K562 (cell line): ENCODE measurements around the gene CLCF1. TPM values are rescaled to one million over a fixed set of nuclear protein-coding genes. Genes with fewer than 3 reads are reported as not detected.
A peak's percentile ranks its signal among the peaks of the same experiment; 100 is the strongest.

Source experiments
- ATAC-seq: fragments of 200-7000 bp; cut with Tn5 transposase; 3 replicates; pipeline ENCODE4 v1.9.1; 2020; ENCODE audit warnings: moderate library complexity
- BruUV-seq: library from RNA; stranded (reverse); fragments of 400-500 nt; replicated peaks from 2 replicates; lab custom pipeline; 2021; lab: Mats Ljungman, UMichigan
- CTCF ChIA-PET: fragments of 300-600 bp; formaldehyde crosslinking; extraction: SDS; loops from one replicate; lab custom pipeline; 2021; ENCODE audit warnings: low intra/inter-chr PET ratio; lab: Yijun Ruan, JAX
- POLR2A ChIA-PET: fragments of 300-600, 350-650 bp; sonication (Branson Sonifier 250); formaldehyde crosslinking; extraction: SDS; loops from one replicate; lab custom pipeline; 2021; ENCODE audit warnings: antibody characterized with exemption, inconsistent platforms; lab: Yijun Ruan, JAX
- DNase-seq, 4 experiments: peaks; one replicate each; pipeline versions ENCODE4 v3.0.0 to v3.0.0-alpha.2; 2011 to 2018; ENCODE audit warnings: low spot score in 3 of 4, mixed read lengths in 3 of 4; ENCODE audit errors: extremely low read depth in 1 of 4
- FAIRE-seq: peaks from 2 replicates; lab custom pipeline; 2011; peaks lifted over from hg19 to GRCh38; lab: Jason Lieb, UNC
- H2AFZ ChIP-seq: 2 replicates; pipeline ENCODE4 v1.6.0; 2011; ENCODE audit warnings: low read depth, low read length, control low read depth, inconsistent platforms
- H3K27ac ChIP-seq: fragments of 200-600 bp; 3 replicates; pipeline ENCODE4 v1.8.0; 2011; ENCODE audit warnings: low read depth, mild to moderate bottlenecking, control low read depth, inconsistent platforms, low read length, moderate library complexity, mixed read lengths; ENCODE audit errors: extremely low read depth
- H3K27me3 ChIP-seq, 2 experiments: fragments of 300-600 bp in 1 of 2; 2 replicates in 1 of 2; 3 replicates in 1 of 2; pipeline versions ENCODE4 v1.6.0 to v1.8.0; 2011; ENCODE audit warnings: inconsistent platforms in 2 of 2, low read length in 2 of 2, mild to moderate bottlenecking in 1 of 2, mixed read lengths in 1 of 2, moderate library complexity in 1 of 2; ENCODE audit not compliant: control insufficient read depth in 2 of 2, insufficient read depth in 2 of 2
- H3K36me3 ChIP-seq: fragments of 300-600 bp; 3 replicates; pipeline ENCODE4 v1.8.0; 2011; ENCODE audit warnings: mild to moderate bottlenecking, low read length, inconsistent platforms; ENCODE audit not compliant: control insufficient read depth, insufficient read depth
- H3K4me1 ChIP-seq, 2 experiments: fragments of 200-600 bp in 1 of 2; replicated peaks in 1 of 2; 2 replicates in 1 of 2; 3 replicates in 1 of 2; pipeline versions ENCODE4 v1.5.1 to v1.8.0; 2011; ENCODE audit warnings: inconsistent platforms in 2 of 2, low read length in 2 of 2, mild to moderate bottlenecking in 1 of 2, mixed read lengths in 1 of 2, moderate library complexity in 1 of 2; ENCODE audit not compliant: control insufficient read depth in 2 of 2, insufficient read depth in 2 of 2
- H3K4me2 ChIP-seq: 2 replicates; pipeline ENCODE4 v1.6.1; 2011; ENCODE audit warnings: low read length, control low read depth, inconsistent platforms, mixed read lengths; ENCODE audit not compliant: insufficient read depth
- H3K4me3 ChIP-seq: fragments of 200-600 bp; sonication (generic), shearing (Covaris generic); 2 replicates; pipeline ENCODE4 v1.5.1; 2016; ENCODE audit warnings: control low read depth, inconsistent platforms
- H3K79me2 ChIP-seq: fragments of 200-600 bp; 3 replicates; pipeline ENCODE4 v1.8.0; 2011; ENCODE audit warnings: low read length, inconsistent platforms; ENCODE audit not compliant: control insufficient read depth, insufficient read depth
- H3K9ac ChIP-seq, 2 experiments: 2 replicates each; pipeline versions ENCODE4 v1.6.0 to v1.6.1; 2011; ENCODE audit warnings: low read depth in 2 of 2, low read length in 2 of 2, control low read depth in 1 of 2, inconsistent platforms in 1 of 2, mild to moderate bottlenecking in 1 of 2, mixed read lengths in 1 of 2; ENCODE audit not compliant: insufficient read depth in 1 of 2
- H3K9me1 ChIP-seq: one replicate; pipeline ENCODE4 v1.6.0; 2011; ENCODE audit warnings: inconsistent platforms, mild to moderate bottlenecking, low read length, moderate library complexity; ENCODE audit not compliant: control insufficient read depth, insufficient read depth
- H3K9me3 ChIP-seq: replicated peaks from 2 replicates; pipeline ENCODE4 v1.5.1; 2011; ENCODE audit warnings: low read depth, low read length, inconsistent platforms; ENCODE audit not compliant: control insufficient read depth, insufficient read depth
- H4K20me1 ChIP-seq: replicated peaks from 2 replicates; pipeline ENCODE4 v1.6.1; 2011; ENCODE audit warnings: low read length, inconsistent platforms, mixed read lengths; ENCODE audit not compliant: control insufficient read depth, insufficient read depth
- BACH1 ChIP-seq: fragments of 200-800 bp; sonication (Bioruptor generic); IDR thresholded peaks from 2 replicates; pipeline ENCODE4 v1.6.1; 2016; ENCODE audit warnings: missing genetic modification characterization, missing compliant biosample characterization
- C11orf30 ChIP-seq: fragments of 450-650 bp; IDR thresholded peaks from 2 replicates; pipeline ENCODE4 v1.6.1; 2016; ENCODE audit warnings: low read depth, mild to moderate bottlenecking
- CBX3 ChIP-seq, 2 experiments: IDR thresholded peaks; 1 replicate in 1 of 2; 2 replicates in 1 of 2; pipeline ENCODE4 v1.6.1; 2012; ENCODE audit warnings: inconsistent platforms in 2 of 2, low read length in 2 of 2, borderline replicate concordance in 1 of 2, control low read depth in 1 of 2
- CHD1 ChIP-seq: fragments of 200-600 bp; sonication (generic); IDR thresholded peaks from one replicate; pipeline ENCODE4 v1.6.1; 2012; ENCODE audit warnings: mild to moderate bottlenecking, moderate library complexity, low read length, inconsistent platforms
- CHD2 ChIP-seq: IDR thresholded peaks from 2 replicates; pipeline ENCODE4 v1.6.1; 2011; ENCODE audit warnings: low read depth, low read length
- ELF4 ChIP-seq: fragments of 450-650 bp; formaldehyde crosslinking; IDR thresholded peaks from 2 replicates; pipeline ENCODE4 v1.4.0; 2022; ENCODE audit warnings: missing genetic modification characterization
- EZH2 ChIP-seq: IDR thresholded peaks from 2 replicates; pipeline ENCODE4 v1.6.1; 2012; ENCODE audit warnings: low read depth, mild to moderate bottlenecking, inconsistent platforms, low read length, borderline replicate concordance
- HDAC2 ChIP-seq: fragments of 450-650 bp; IDR thresholded peaks from 2 replicates; pipeline ENCODE4 v1.6.1; 2016; ENCODE audit warnings: mild to moderate bottlenecking
- HOXB6 ChIP-seq: fragments of 250-450 bp; sonication (Bioruptor Pico); IDR thresholded peaks from 2 replicates; pipeline ENCODE4 v1.5.1; 2022; ENCODE audit warnings: mild to moderate bottlenecking, borderline replicate concordance
- NRF1 ChIP-seq, 2 experiments: fragments of 450-650 bp; IDR thresholded peaks in 1 of 2; conservative IDR thresholded peaks in 1 of 2; 2 replicates each; pipeline ENCODE4 v1.6.1; 2014; ENCODE audit warnings: mild to moderate bottlenecking in 2 of 2
- PML ChIP-seq: IDR thresholded peaks from 2 replicates; pipeline ENCODE4 v1.6.1; 2012; ENCODE audit warnings: low read length, inconsistent platforms
- POLR2AphosphoS2 ChIP-seq: IDR thresholded peaks from 2 replicates; pipeline ENCODE4 v1.6.1; 2012; ENCODE audit warnings: low read length, improper control_type of control experiment
- TRIM24 ChIP-seq, 2 experiments: fragments of 450-650 bp; IDR thresholded peaks; 2 replicates each; pipeline ENCODE4 v1.6.1; 2016
- XRCC3 ChIP-seq: fragments of 450-650 bp; IDR thresholded peaks from 2 replicates; pipeline ENCODE4 v1.6.1; 2017; ENCODE audit warnings: mild to moderate bottlenecking, moderate library complexity
- ZFX ChIP-seq: sonication (generic); formaldehyde crosslinking; IDR thresholded peaks from 2 replicates; pipeline ENCODE4 v1.8.0; 2022; ENCODE audit warnings: mild to moderate bottlenecking, missing genetic modification reagents, moderate library complexity
- ZNF146 ChIP-seq: IDR thresholded peaks from one replicate; pipeline ENCODE4 v1.6.1; 2018; ENCODE audit warnings: missing compliant biosample characterization; ENCODE audit not compliant: unreplicated experiment
- ZNF431 ChIP-seq: sonication (generic); formaldehyde crosslinking; IDR thresholded peaks from 2 replicates; pipeline ENCODE4 v1.8.0; 2022; ENCODE audit warnings: mild to moderate bottlenecking, missing genetic modification reagents
- WGBS: fragments of 100-300 bp; shearing (Covaris generic); methylation state at CpG from one replicate; pipeline ENCODE4 v1.1.6; 2016; ENCODE audit warnings: low coverage, mixed read lengths; ENCODE audit not compliant: insufficient coverage; ENCODE audit errors: missing lambda C conversion rate; 5-methylcytosine and 5-hydroxymethylcytosine counted together
- in situ Hi-C: fragments of 300-500 bp; cut with MboI; formaldehyde crosslinking; loops from 4 replicates; pipeline ENCODE4 v1.15.0; 2018; ENCODE audit warnings: inconsistent platforms, mixed read lengths
- intact Hi-C: fragments of 100-400 bp; cut with micrococcal nuclease; formaldehyde crosslinking; loops from 2 replicates; pipeline ENCODE4 v1.14.2; 2022
- polyA plus RNA-seq, 8 experiments: library from polyadenylated mRNA; depleted of rRNA in 4 of 8; stranded (reverse) in 5 of 8; unstranded in 3 of 8; fragments of >200 nt; fragmentation: Nextera tagmentation in 2 of 8; fragmentation: Illumina TruSeq in 1 of 8; extraction: Ambion mirVana in 2 of 8; extraction: Trizol in 1 of 8; gene quantifications; 2 replicates each; pipeline versions ENCODE4 v1.2.1 to v1.2.3, GENCODE V29; 2011 to 2014; ENCODE audit warnings: inconsistent platforms in 1 of 8, missing spikeins in 1 of 8
- total RNA-seq, 7 experiments: library from RNA; depleted of rRNA in 6 of 7; stranded (reverse); fragments of >200 nt in 6 of 7; fragmentation: Illumina TruSeq in 2 of 7; extraction: Trizol in 2 of 7; gene quantifications; 2 replicates each; pipeline versions ENCODE4 v1.2.1 to v1.2.3, GENCODE V29; 2011 to 2021; ENCODE audit warnings: low replicate concordance in 1 of 7
- TF ChIP-seq, protein P1 (sequence below), 3 experiments: IDR thresholded peaks in 2 of 3; conservative IDR thresholded peaks in 1 of 3; 2 replicates each; pipeline ENCODE4 v1.5.1; 2011 to 2012; ENCODE audit warnings: low read length in 3 of 3, mild to moderate bottlenecking in 3 of 3, control low read depth in 2 of 3, improper control_type of control experiment in 1 of 3, inconsistent platforms in 1 of 3, low read depth in 1 of 3, mixed read lengths in 1 of 3, moderate library complexity in 1 of 3; ENCODE audit not compliant: insufficient read depth in 2 of 3
- TF ChIP-seq, protein P2 (sequence below): IDR thresholded peaks from 2 replicates; pipeline ENCODE4 v1.6.1; 2016; ENCODE audit warnings: missing genetic modification characterization, missing compliant biosample characterization

Gene CLCF1
- total and polyA plus RNA-seq, 9 of the 15 experiments (the other 6 are each of a cell fraction or from before 2014, with no cell fraction given): 0.49 to 5.8 (median 3.0) TPM

GRCh38 chr11:67373648-67374570, 511 bp upstream of the CLCF1 start:
- peak; percentile 89 for FAIRE-seq
- Histone ChIP-seq H3K27me3 (no peaks in the 10 kb centered on the region), H3K4me2 (peak overlapping the region; percentile 79), H3K9me3 (no peaks in the 10 kb centered on the region), H3K4me3 (peak overlapping the region; percentile 96), H3K36me3 (no peaks in the 10 kb centered on the region), H3K9ac (peak overlapping the region; percentile 90 to 95), H2AFZ (peak overlapping the region; percentile 73), H3K9me1 (no peaks in the 10 kb centered on the region), H3K27ac (peak overlapping the region; percentile 95), H3K79me2 (peaks cover 39% of the 10 kb centered on the region; the same call in 2 of the 3 replicates), H3K4me1 (peaks cover 58 to 79% of the 10 kb centered on the region in 2 experiments), H4K20me1 (no peaks in the 10 kb centered on the region)
- BruUV-seq: no TSS peak
- peak; percentile 62 for ATAC-seq
- 1% methylated on average over 23 of the region's 40 CpGs for WGBS
- DNase-seq: peak; percentile 86 to 91 (median 89)
- ChIA-PET CTCF (interaction anchor here (0.7 to 4.1 kb wide), 4 partner anchors 16 to 53 kb away, joined by 3 to 21 read pairs (median 4); partner anchors contain the start of gene POLD4), POLR2A (interaction anchor here (0.5 to 2.3 kb wide), 7 partner anchors 9 to 273 kb away, joined by 3 to 11 read pairs (median 3); no protein-coding TSS in a partner anchor)
- intact Hi-C loops (no loop called here), in situ Hi-C loops (no loop called here)
- TF ChIP-seq CHD1 (no peak), CHD2 (no peak), EZH2 (no peak), PML (no peak), ZNF146 (CRISPR knock-in tag) (no peak), ZFX (peak; percentile 1; the same call in 1 of the 2 replicates), C11orf30 (peak; percentile 92), POLR2AphosphoS2 (no peak), ELF4 (CRISPR knock-in tag) (no peak), XRCC3 (no peak), BACH1 (tag) (peak; percentile 78; the same call in 1 of the 2 replicates), CBX3 (IDR thresholded peaks at IDR 0.05; ENCODE audit: borderline replicate concordance in 1 of 2, low read length in 2 of 2) (no peak), ZNF431 (CRISPR knock-in tag) (no peak), NRF1 (conservative IDR thresholded peaks at IDR 0.05 in 1 of 2, IDR thresholded peaks at IDR 0.05 in 1 of 2) (no peak), HDAC2 (peak; percentile 49), HOXB6 (no peak), TRIM24 (IDR thresholded peaks at IDR 0.05) (peak in 1 of 2 experiments; percentile 23; a peak in 1 of 4 replicates)
- TF ChIP-seq, protein P1, sequence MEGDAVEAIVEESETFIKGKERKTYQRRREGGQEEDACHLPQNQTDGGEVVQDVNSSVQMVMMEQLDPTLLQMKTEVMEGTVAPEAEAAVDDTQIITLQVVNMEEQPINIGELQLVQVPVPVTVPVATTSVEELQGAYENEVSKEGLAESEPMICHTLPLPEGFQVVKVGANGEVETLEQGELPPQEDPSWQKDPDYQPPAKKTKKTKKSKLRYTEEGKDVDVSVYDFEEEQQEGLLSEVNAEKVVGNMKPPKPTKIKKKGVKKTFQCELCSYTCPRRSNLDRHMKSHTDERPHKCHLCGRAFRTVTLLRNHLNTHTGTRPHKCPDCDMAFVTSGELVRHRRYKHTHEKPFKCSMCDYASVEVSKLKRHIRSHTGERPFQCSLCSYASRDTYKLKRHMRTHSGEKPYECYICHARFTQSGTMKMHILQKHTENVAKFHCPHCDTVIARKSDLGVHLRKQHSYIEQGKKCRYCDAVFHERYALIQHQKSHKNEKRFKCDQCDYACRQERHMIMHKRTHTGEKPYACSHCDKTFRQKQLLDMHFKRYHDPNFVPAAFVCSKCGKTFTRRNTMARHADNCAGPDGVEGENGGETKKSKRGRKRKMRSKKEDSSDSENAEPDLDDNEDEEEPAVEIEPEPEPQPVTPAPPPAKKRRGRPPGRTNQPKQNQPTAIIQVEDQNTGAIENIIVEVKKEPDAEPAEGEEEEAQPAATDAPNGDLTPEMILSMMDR (IDR thresholded peaks at IDR 0.05 in 2 of 3, conservative IDR thresholded peaks at IDR 0.05 in 1 of 3; ENCODE audit: insufficient read depth in 2 of 3, low read depth in 1 of 3, low read length in 3 of 3): peak; percentile 61 to 74 (median 67)
- TF ChIP-seq, protein P2, sequence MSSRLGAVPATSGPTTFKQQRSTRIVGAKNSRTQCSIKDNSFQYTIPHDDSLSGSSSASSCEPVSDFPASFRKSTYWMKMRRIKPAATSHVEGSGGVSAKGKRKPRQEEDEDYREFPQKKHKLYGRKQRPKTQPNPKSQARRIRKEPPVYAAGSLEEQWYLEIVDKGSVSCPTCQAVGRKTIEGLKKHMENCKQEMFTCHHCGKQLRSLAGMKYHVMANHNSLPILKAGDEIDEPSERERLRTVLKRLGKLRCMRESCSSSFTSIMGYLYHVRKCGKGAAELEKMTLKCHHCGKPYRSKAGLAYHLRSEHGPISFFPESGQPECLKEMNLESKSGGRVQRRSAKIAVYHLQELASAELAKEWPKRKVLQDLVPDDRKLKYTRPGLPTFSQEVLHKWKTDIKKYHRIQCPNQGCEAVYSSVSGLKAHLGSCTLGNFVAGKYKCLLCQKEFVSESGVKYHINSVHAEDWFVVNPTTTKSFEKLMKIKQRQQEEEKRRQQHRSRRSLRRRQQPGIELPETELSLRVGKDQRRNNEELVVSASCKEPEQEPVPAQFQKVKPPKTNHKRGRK (tag): no peak
